Fibroblast of lung (primary cell): ENCODE measurements around the gene HPCAL1. TPM values are rescaled to one million over a fixed set of nuclear protein-coding genes. Genes with fewer than 3 reads are reported as not detected.

Source experiments
- DNase-seq, 2 donors: peaks; one replicate each; pipeline versions ENCODE4 v3.0.0 to v3.0.0-alpha.2; 2010; ENCODE audit warnings: low read depth in 2 of 2
- H2AFZ ChIP-seq: 2 replicates; pipeline ENCODE4 v1.5.1; 2012; ENCODE audit warnings: low read length, control low read depth, inconsistent platforms
- H3K27ac ChIP-seq: 2 replicates; pipeline ENCODE4 v1.5.1; 2011; ENCODE audit warnings: low read length, control low read depth; ENCODE audit not compliant: insufficient read depth
- H3K27me3 ChIP-seq: 2 replicates; pipeline ENCODE4 v1.5.1; 2011; ENCODE audit warnings: mild to moderate bottlenecking, low read length; ENCODE audit not compliant: control insufficient read depth, insufficient read depth
- H3K36me3 ChIP-seq: 2 replicates; pipeline ENCODE4 v1.5.1; 2011; ENCODE audit warnings: low read length; ENCODE audit not compliant: control insufficient read depth, insufficient read depth
- H3K4me1 ChIP-seq: 2 replicates; pipeline ENCODE4 v1.5.1; 2011; ENCODE audit warnings: low read length; ENCODE audit not compliant: control insufficient read depth, insufficient read depth; ENCODE audit errors: extremely low read depth
- H3K4me2 ChIP-seq: 2 replicates; pipeline ENCODE4 v1.5.1; 2011; ENCODE audit warnings: low read length, control low read depth; ENCODE audit not compliant: insufficient read depth; ENCODE audit errors: extremely low read depth
- H3K4me3 ChIP-seq, 4 experiments: fragments of 200-600 bp in 1 of 4; sonication (generic) in 1 of 4; replicated peaks in 1 of 4; 2 replicates each; pipeline ENCODE4 v1.5.1; 2011 to 2016; ENCODE audit warnings: low read length in 4 of 4, low read depth in 3 of 4, mild to moderate bottlenecking in 3 of 4, control low read depth in 2 of 4, inconsistent platforms in 1 of 4, mixed read lengths in 1 of 4; ENCODE audit not compliant: insufficient read depth in 1 of 4; ENCODE audit errors: control extremely low read depth in 1 of 4
- H3K79me2 ChIP-seq: 2 replicates; pipeline ENCODE4 v1.5.1; 2012; ENCODE audit warnings: mild to moderate bottlenecking, low read length, inconsistent platforms; ENCODE audit not compliant: control insufficient read depth, insufficient read depth
- H3K9ac ChIP-seq: 2 replicates; pipeline ENCODE4 v1.5.1; 2011; ENCODE audit warnings: mild to moderate bottlenecking, low read length, control low read depth; ENCODE audit not compliant: insufficient read depth
- H3K9me3 ChIP-seq: 2 replicates; pipeline ENCODE4 v1.5.1; 2012; ENCODE audit warnings: low read depth, low read length; ENCODE audit not compliant: control insufficient read depth, insufficient read depth
- H4K20me1 ChIP-seq: 2 replicates; pipeline ENCODE4 v1.5.1; 2011; ENCODE audit warnings: low read length; ENCODE audit not compliant: control insufficient read depth, insufficient read depth; ENCODE audit errors: extremely low read depth
- CTCF ChIP-seq, 2 donors: IDR thresholded peaks in 1 of 2; conservative IDR thresholded peaks in 1 of 2; 1 replicate in 1 of 2; 2 replicates in 1 of 2; pipeline ENCODE4 v1.5.1; 2011 to 2012; ENCODE audit warnings: low read length in 2 of 2, control low read depth in 1 of 2, inconsistent platforms in 1 of 2, low read depth in 1 of 2, mild to moderate bottlenecking in 1 of 2
- EZH2 ChIP-seq: IDR thresholded peaks from 2 replicates; pipeline ENCODE4 v1.5.1; 2012; ENCODE audit warnings: low read length, control low read depth, mild to moderate bottlenecking; ENCODE audit errors: missing control alignments
- polyA plus RNA-seq, 2 donors: library from polyadenylated mRNA; depleted of rRNA in 1 of 2; stranded (reverse) in 1 of 2; unstranded in 1 of 2; fragments of >200 nt; gene quantifications; 2 replicates each; pipeline ENCODE4 v1.2.1, GENCODE V29; 2011 to 2012; ENCODE audit warnings: missing spikeins in 1 of 2
- total RNA-seq: library from RNA; depleted of rRNA; stranded (reverse); fragments of >200 nt; gene quantifications from 2 replicates; pipeline ENCODE4 v1.2.1, GENCODE V29; 2014

HPCAL1 gene
- total and polyA plus RNA-seq, 2 donors (not counting 1 experiment from before 2014, with no cell fraction given): 11.4 to 34.5 TPM

- Histone ChIP-seq H3K9me3 (no peaks in the 10 kb centered on the region), H3K27ac (no peak overlapping the region), H3K4me1 (no peaks in the 10 kb centered on the region), H3K27me3 (no peaks in the 10 kb centered on the region), H4K20me1 (no peaks in the 10 kb centered on the region), H3K79me2 (no peaks in the 10 kb centered on the region), H3K4me2 (no peak overlapping the region), H3K9ac (no peak overlapping the region), H3K4me3 (no peak overlapping the region), H2AFZ (no peak overlapping the region), H3K36me3 (no peaks in the 10 kb centered on the region)
- no peak for DNase-seq
- TF ChIP-seq CTCF (conservative IDR thresholded peaks at IDR 0.05 in 1 of 2, IDR thresholded peaks at IDR 0.05 in 1 of 2; ENCODE audit: low read depth in 1 of 2, low read length in 2 of 2) (no peak), EZH2 (no peak)
These were observed 32.7 kb upstream of the HPCAL1 start for GRCh38 chr2:10269711-10270610.

GRCh38 chr2:10271509-10271908 is 31.2 kb upstream of the HPCAL1 start:
- Histone ChIP-seq H3K9ac (no peak overlapping the region), H3K79me2 (no peaks in the 10 kb centered on the region), H3K4me2 (no peak overlapping the region), H3K27ac (no peak overlapping the region), H3K9me3 (no peaks in the 10 kb centered on the region), H4K20me1 (no peaks in the 10 kb centered on the region), H2AFZ (no peak overlapping the region), H3K4me1 (no peaks in the 10 kb centered on the region), H3K4me3 (no peak overlapping the region), H3K27me3 (no peaks in the 10 kb centered on the region), H3K36me3 (no peaks in the 10 kb centered on the region)
- TF ChIP-seq EZH2: no peak
- DNase-seq: no peak

- no peak overlapping the region for H3K27ac ChIP-seq
- H2AFZ ChIP-seq: no peak overlapping the region
- H3K4me2 ChIP-seq: no peak overlapping the region
- no peaks in the 10 kb centered on the region for H3K79me2 ChIP-seq
- H3K9me3 ChIP-seq: no peaks in the 10 kb centered on the region
- H3K4me1 ChIP-seq: no peaks in the 10 kb centered on the region
- H3K27me3 ChIP-seq: no peaks in the 10 kb centered on the region
- DNase-seq: no peak
- H3K36me3 ChIP-seq: no peaks in the 10 kb centered on the region
- H3K4me3 ChIP-seq: no peak overlapping the region
- H3K9ac ChIP-seq: no peak overlapping the region
- no peaks in the 10 kb centered on the region for H4K20me1 ChIP-seq
- TF ChIP-seq CTCF (conservative IDR thresholded peaks at IDR 0.05 in 1 of 2, IDR thresholded peaks at IDR 0.05 in 1 of 2; ENCODE audit: low read depth in 1 of 2, low read length in 2 of 2) (no peak), EZH2 (no peak)
These were observed 30.8 kb upstream of the HPCAL1 start for GRCh38 chr2:10271946-10272345.
